GM10266 (cell line): ENCODE measurements around the gene KCNK3.
"Not testable (repeated sequence)": the region's sequence is repeated elsewhere in the genome, so short reads cannot be mapped to it uniquely, and the experiment has no call there.

ENCODE experiments used
- DNase-seq: peaks from one replicate; pipeline ENCODE4 v3.0.0; 2012; ENCODE audit errors: extremely low spot score
- CTCF ChIP-seq: IDR thresholded peaks from 2 replicates; pipeline ENCODE4 v1.5.1; 2012; ENCODE audit warnings: mild to moderate bottlenecking, low read depth; ENCODE audit not compliant: control insufficient read depth, insufficient read depth; ENCODE audit errors: missing control alignments

Gene KCNK3

GRCh38 chr2:26649992-26650712, 42.4 kb upstream of the KCNK3 start:
- no peak for DNase-seq
- TF ChIP-seq CTCF, result no peak

- no peak for DNase-seq
- no peak for TF ChIP-seq CTCF
Measured at GRCh38 chr2:26650713-26651469, 41.6 kb upstream of the KCNK3 start.

- no peak for TF ChIP-seq CTCF
- no peak for DNase-seq
Measured at GRCh38 chr2:26651470-26651771, 41.1 kb upstream of the KCNK3 start.

GRCh38 chr2:26651799-26652198, 40.7 kb upstream of the KCNK3 start:
- no peak for DNase-seq
- no peak for TF ChIP-seq CTCF

GRCh38 chr2:26652361-26653041, 40.0 kb upstream of the KCNK3 start:
- no peak for DNase-seq
- no peak for TF ChIP-seq CTCF

GRCh38 chr2:26653207-26654060, 39.1 kb upstream of the KCNK3 start:
- DNase-seq, result no peak
- TF ChIP-seq CTCF, result no peak

GRCh38 chr2:26654061-26654340, 38.5 kb upstream of the KCNK3 start:
- no peak for DNase-seq
- no peak for TF ChIP-seq CTCF

- not testable (repeated sequence) for DNase-seq
Measured at GRCh38 chr2:26655120-26655519, 37.4 kb upstream of the KCNK3 start.
